CD14-positive monocyte (primary cell): ENCODE measurements around the gene POLR3K. TPM values are rescaled to one million over a fixed set of nuclear protein-coding genes. Genes with fewer than 3 reads are reported as not detected.

ENCODE experiments used
- DNase-seq, 3 donors: peaks; one replicate each; pipeline ENCODE4 v3.0.0-alpha.2; 2011 to 2022
- H2AFZ ChIP-seq: 2 replicates; pipeline ENCODE4 v1.6.0; 2012; ENCODE audit warnings: mild to moderate bottlenecking, low read depth, low read length, inconsistent platforms; ENCODE audit not compliant: insufficient read depth, poor library complexity, severe bottlenecking
- H3K27ac ChIP-seq, 2 donors: 1 replicate in 1 of 2; 2 replicates in 1 of 2; pipeline ENCODE4 v1.5.1; 2012 to 2013; ENCODE audit warnings: low read length in 2 of 2, control low read depth in 1 of 2, inconsistent platforms in 1 of 2, low read depth in 1 of 2, mild to moderate bottlenecking in 1 of 2
- H3K27me3 ChIP-seq, 2 donors: one replicate each; pipeline versions ENCODE4 v1.6.0 to v1.6.1; 2011 to 2013; ENCODE audit warnings: low read length in 2 of 2; ENCODE audit not compliant: control insufficient read depth in 2 of 2, insufficient read depth in 2 of 2
- H3K36me3 ChIP-seq, 2 donors: replicated peaks in 1 of 2; 1 replicate in 1 of 2; 2 replicates in 1 of 2; pipeline versions ENCODE4 v1.5.1 to v1.6.1; 2012 to 2013; ENCODE audit warnings: low read length in 2 of 2, control low read depth in 1 of 2, inconsistent platforms in 1 of 2, mild to moderate bottlenecking in 1 of 2; ENCODE audit not compliant: insufficient read depth in 2 of 2, control insufficient read depth in 1 of 2
- H3K4me1 ChIP-seq, 2 donors: 1 replicate in 1 of 2; 2 replicates in 1 of 2; pipeline versions ENCODE4 v1.5.1 to v1.6.1; 2012 to 2013; ENCODE audit warnings: low read length in 2 of 2, control low read depth in 1 of 2, inconsistent platforms in 1 of 2, mild to moderate bottlenecking in 1 of 2, moderate library complexity in 1 of 2; ENCODE audit not compliant: insufficient read depth in 2 of 2, control insufficient read depth in 1 of 2
- H3K4me2 ChIP-seq: replicated peaks from 2 replicates; pipeline ENCODE3; 2012; ENCODE audit warnings: low read length, moderate library complexity, mild to moderate bottlenecking; ENCODE audit not compliant: poor library complexity, severe bottlenecking; ENCODE audit errors: extremely low read depth
- H3K4me3 ChIP-seq, 3 experiments: fragments of 200-600 bp in 1 of 3; sonication (generic) in 1 of 3; replicated peaks in 1 of 3; 1 replicate in 2 of 3; 2 replicates in 1 of 3; pipeline ENCODE4 v1.5.1; 2011 to 2013; ENCODE audit warnings: low read length in 3 of 3, mild to moderate bottlenecking in 3 of 3, control low read depth in 2 of 3, low read depth in 2 of 3, inconsistent platforms in 1 of 3, moderate library complexity in 1 of 3
- H3K79me2 ChIP-seq: 2 replicates; pipeline ENCODE4 v1.6.0; 2012; ENCODE audit warnings: mild to moderate bottlenecking, control low read depth, inconsistent platforms, low read length, moderate library complexity; ENCODE audit not compliant: insufficient read depth
- H3K9ac ChIP-seq: 2 replicates; pipeline ENCODE4 v1.6.0; 2017; ENCODE audit warnings: low read length, mild to moderate bottlenecking; ENCODE audit not compliant: insufficient read depth, poor library complexity, severe bottlenecking
- H3K9me3 ChIP-seq, 2 donors: replicated peaks in 1 of 2; 1 replicate in 1 of 2; 2 replicates in 1 of 2; pipeline versions ENCODE4 v1.5.1 to v1.6.1; 2012 to 2013; ENCODE audit warnings: low read length in 2 of 2, control low read depth in 1 of 2; ENCODE audit not compliant: control insufficient read depth in 1 of 2, insufficient read depth in 1 of 2
- H4K20me1 ChIP-seq: 2 replicates; pipeline ENCODE4 v1.6.0; 2012; ENCODE audit warnings: mild to moderate bottlenecking, low read length, control low read depth, moderate library complexity; ENCODE audit not compliant: insufficient read depth
- H3K27ac Mint-ChIP-seq, 7 donors: one replicate each; pipeline ENCODE4 v1.8.0; 2020; ENCODE audit warnings: mild to moderate bottlenecking in 7 of 7, mixed read lengths in 7 of 7, moderate library complexity in 6 of 7, inconsistent platforms in 2 of 7
- H3K27me3 Mint-ChIP-seq, 3 donors: one replicate each; pipeline ENCODE4 v1.8.0; 2021 to 2022; ENCODE audit warnings: low read depth in 3 of 3, mild to moderate bottlenecking in 3 of 3, mixed read lengths in 3 of 3, moderate library complexity in 3 of 3, inconsistent platforms in 1 of 3
- H3K36me3 Mint-ChIP-seq, 2 donors: one replicate each; pipeline ENCODE4 v1.8.0; 2020; ENCODE audit warnings: mixed read lengths in 2 of 2, inconsistent platforms in 1 of 2, mild to moderate bottlenecking in 1 of 2
- H3K4me1 Mint-ChIP-seq: one replicate; pipeline ENCODE4 v1.8.0; 2020; ENCODE audit warnings: mild to moderate bottlenecking, mixed read lengths
- H3K4me3 Mint-ChIP-seq, 2 donors: one replicate each; pipeline ENCODE4 v1.8.0; 2020; ENCODE audit warnings: mild to moderate bottlenecking in 2 of 2, mixed read lengths in 2 of 2, moderate library complexity in 1 of 2
- H3K9me3 Mint-ChIP-seq, 7 donors: one replicate each; pipeline ENCODE4 v1.8.0; 2020 to 2022; ENCODE audit warnings: mixed read lengths in 7 of 7, mild to moderate bottlenecking in 6 of 7, moderate library complexity in 6 of 7, inconsistent platforms in 2 of 7
- CTCF ChIP-seq: fragments of 200-600 bp; IDR thresholded peaks from one replicate; pipeline ENCODE4 v1.8.0; 2022; ENCODE audit warnings: antibody characterized with exemption, mild to moderate bottlenecking
- WGBS: methylation state at CpG from one replicate; pipeline ENCODE4 v1.1.5; 2013; ENCODE audit warnings: missing lambda C conversion rate; ENCODE audit not compliant: insufficient coverage; 5-methylcytosine and 5-hydroxymethylcytosine counted together
- intact Hi-C, 2 donors: fragments of 100-400 bp; cut with micrococcal nuclease; formaldehyde crosslinking; loops; one replicate each; pipeline versions ENCODE4 v1.15.0 to v1.15.1; 2023
- polyA plus RNA-seq, 3 donors: library from polyadenylated mRNA; depleted of rRNA in 1 of 3; unstranded in 2 of 3; stranded (reverse) in 1 of 3; fragments of 300-500 nt in 2 of 3; fragments of >200 nt in 1 of 3; fragmentation: Illumina TruSeq in 2 of 3; gene quantifications; 1 replicate in 2 of 3; 2 replicates in 1 of 3; pipeline ENCODE4 v1.2.3, GENCODE V29; 2012 to 2021

The POLR3K gene
- polyA plus RNA-seq, 3 donors, result 9.9 to 20.8 (median 18.7) TPM

DNA sequence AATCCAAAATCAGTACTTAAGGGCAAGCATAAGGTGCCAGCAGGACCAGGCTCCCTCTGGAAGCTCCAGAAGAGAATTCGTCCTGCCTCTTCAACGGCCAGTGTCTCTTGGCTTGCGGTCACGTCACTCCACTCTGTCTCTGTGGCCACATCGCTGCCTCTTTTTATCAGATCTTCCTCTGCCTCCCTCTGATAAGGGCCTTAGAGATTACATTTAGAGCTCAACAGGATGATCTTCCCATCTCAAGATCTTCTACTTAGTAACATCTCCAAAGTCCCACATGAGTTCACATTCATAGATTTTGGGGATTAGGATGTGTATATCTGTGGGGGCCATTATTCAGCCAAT is 41.5 kb upstream of the POLR3K start:
- Histone ChIP-seq H2AFZ (no peak overlapping the region), H3K27ac (no peak overlapping the region), H3K79me2 (no peaks in the 10 kb centered on the region), H3K4me3 (no peak overlapping the region), H3K9me3 (no peaks in the 10 kb centered on the region), H3K27me3 (no peaks in the 10 kb centered on the region), H3K4me1 (no peaks in the 10 kb centered on the region), H3K4me2 (no peak overlapping the region), H3K9ac (no peak overlapping the region), H3K36me3 (peaks cover 6 to 19% of the 10 kb centered on the region in 2 donors), H4K20me1 (no peaks in the 10 kb centered on the region)
- no peak for DNase-seq
- no peak for TF ChIP-seq CTCF
- Mint-ChIP-seq H3K27ac (no peak overlapping the region), H3K36me3 (peaks cover 31 to 55% of the 10 kb centered on the region in 2 donors), H3K4me1 (peaks cover 7% of the 10 kb centered on the region), H3K4me3 (no peak overlapping the region), H3K27me3 (peaks cover 0 to 4% (median 0%) of the 10 kb centered on the region in 3 donors), H3K9me3 (peaks cover 0 to 2% (median 0%) of the 10 kb centered on the region in 7 donors)
- 97% methylated on average over 4 of the region's 5 CpGs for WGBS
- intact Hi-C loops, result no loop called here

DNA sequence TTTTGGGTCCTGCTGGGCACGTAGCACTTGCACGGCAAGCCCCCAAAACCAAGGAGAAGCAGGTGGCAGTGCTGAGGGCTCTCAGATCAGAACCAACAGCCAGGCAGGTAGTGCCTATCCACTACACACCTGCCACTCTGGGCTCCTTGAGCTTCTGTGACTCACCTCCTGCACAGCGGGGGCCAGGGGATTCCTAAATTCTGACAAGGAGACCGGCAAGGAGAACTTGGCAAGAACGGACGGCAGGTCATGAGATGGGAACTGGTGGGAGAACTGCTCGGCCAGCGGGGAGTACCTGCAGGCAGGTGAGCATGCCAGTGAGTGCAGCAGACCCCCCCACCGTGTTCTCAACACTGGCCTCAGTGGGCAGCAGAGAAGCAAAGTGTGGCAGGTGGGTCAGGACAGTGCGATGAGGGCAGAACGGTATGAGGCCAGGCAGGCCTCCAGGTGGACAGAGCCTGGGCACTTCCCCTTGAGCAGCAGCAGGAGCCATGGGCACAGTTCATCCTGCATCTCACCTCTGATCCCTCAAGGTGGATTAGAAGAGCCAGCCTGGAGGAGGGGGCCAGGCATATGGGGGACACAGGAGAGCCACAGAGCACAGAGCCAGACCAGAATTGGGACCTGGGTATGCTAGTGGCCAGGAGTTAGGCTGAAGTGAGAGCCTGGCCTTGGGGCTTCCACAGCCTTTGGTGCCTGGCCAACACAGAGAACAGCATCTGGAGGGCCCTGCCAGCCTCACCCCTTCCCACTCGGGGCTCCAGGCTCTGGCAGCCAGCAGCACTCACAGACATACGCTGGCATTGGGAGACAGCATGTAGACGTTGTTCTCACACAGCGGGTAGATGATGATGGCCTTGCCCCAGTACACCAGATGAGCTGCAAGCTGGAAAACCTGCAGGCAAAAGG is 39.3 kb upstream of the POLR3K start:
- H3K27ac Mint-ChIP-seq, result peak overlapping the region in 1 of 7 donors; percentile 31

More for the DNA sequence above, 39.3 kb upstream of the POLR3K start:
- Histone ChIP-seq H2AFZ (no peak overlapping the region), H3K9me3 (no peaks in the 10 kb centered on the region), H3K4me2 (no peak overlapping the region), H3K27me3 (no peaks in the 10 kb centered on the region), H3K9ac (no peak overlapping the region), H3K79me2 (no peaks in the 10 kb centered on the region), H3K4me3 (no peak overlapping the region), H3K27ac (no peak overlapping the region), H3K36me3 (peaks cover 24 to 33% of the 10 kb centered on the region in 2 donors), H3K4me1 (no peaks in the 10 kb centered on the region), H4K20me1 (no peaks in the 10 kb centered on the region)
- WGBS, result 95% methylated on average over 14 of the region's 15 CpGs
- no peak for TF ChIP-seq CTCF
- peaks cover 0 to 4% (median 0%) of the 10 kb centered on the region in 3 donors for H3K27me3 Mint-ChIP-seq
- H3K4me3 Mint-ChIP-seq, result no peak overlapping the region
- peaks cover 34 to 62% of the 10 kb centered on the region in 2 donors for H3K36me3 Mint-ChIP-seq
- intact Hi-C loops, result no loop called here
- DNase-seq, result no peak
- H3K4me1 Mint-ChIP-seq, result peaks cover 5% of the 10 kb centered on the region
- peaks cover 0 to under 1% (median 0%) of the 10 kb centered on the region in 7 donors for H3K9me3 Mint-ChIP-seq
